ENCODE results near the gene OR52A1. TPM values are rescaled to one million over a fixed set of nuclear protein-coding genes. Genes with fewer than 3 reads are reported as not detected.

OR52A1 gene
- not detected for total RNA-seq
- not detected for total RNA-seq (2013)

DNA sequence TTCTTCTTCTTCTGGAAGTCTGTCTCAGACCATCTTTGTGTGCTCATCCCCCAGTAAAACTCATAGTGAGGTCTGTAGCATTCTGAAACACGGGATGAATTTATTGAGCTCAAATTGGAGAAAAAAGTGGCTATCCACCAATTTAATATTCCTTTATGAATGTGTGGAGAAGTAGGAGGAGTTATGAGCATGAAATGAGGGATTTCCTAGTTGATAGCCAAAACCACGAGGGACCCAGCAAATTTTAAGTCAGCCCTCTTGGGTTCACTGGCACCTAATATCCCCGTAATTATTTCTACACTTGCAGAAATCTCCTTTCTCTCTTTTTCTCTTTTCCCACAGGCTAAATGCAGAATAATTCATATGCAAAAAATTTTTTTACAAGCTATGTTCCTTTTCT is at the start of gene OR52A1:
Gene OR52A1 (minus strand): TSS at position 101 of the 400 bp plus-strand sequence. CDS start 2,388 bp downstream, outside the sequence.
- ATAC-seq (no peak), DNase-seq (no peak)
- Histone ChIP-seq H3K9me3 (ENCODE audit: control insufficient read depth, insufficient read depth, low read length) (no peaks in the 10 kb centered on the region), H3K27ac (ENCODE audit: low read length) (no peak within 1 kb of the TSS), H3K4me3 (ENCODE audit: low read length) (no peak within 1 kb of the TSS), H3K27me3 (ENCODE audit: control insufficient read depth, insufficient read depth, low read length) (no peaks in the 10 kb centered on the region), H3K36me3 (ENCODE audit: control insufficient read depth, insufficient read depth, low read length) (no peaks in the 10 kb centered on the region), H3K4me1 (ENCODE audit: control insufficient read depth, insufficient read depth, low read length) (no peaks in the 10 kb centered on the region)
- no peak within 1 kb of the TSS for H3K4me3 Mint-ChIP-seq
- H3K9me3 Mint-ChIP-seq, result no peaks in the 10 kb centered on the region
- TF ChIP-seq, protein P1, sequence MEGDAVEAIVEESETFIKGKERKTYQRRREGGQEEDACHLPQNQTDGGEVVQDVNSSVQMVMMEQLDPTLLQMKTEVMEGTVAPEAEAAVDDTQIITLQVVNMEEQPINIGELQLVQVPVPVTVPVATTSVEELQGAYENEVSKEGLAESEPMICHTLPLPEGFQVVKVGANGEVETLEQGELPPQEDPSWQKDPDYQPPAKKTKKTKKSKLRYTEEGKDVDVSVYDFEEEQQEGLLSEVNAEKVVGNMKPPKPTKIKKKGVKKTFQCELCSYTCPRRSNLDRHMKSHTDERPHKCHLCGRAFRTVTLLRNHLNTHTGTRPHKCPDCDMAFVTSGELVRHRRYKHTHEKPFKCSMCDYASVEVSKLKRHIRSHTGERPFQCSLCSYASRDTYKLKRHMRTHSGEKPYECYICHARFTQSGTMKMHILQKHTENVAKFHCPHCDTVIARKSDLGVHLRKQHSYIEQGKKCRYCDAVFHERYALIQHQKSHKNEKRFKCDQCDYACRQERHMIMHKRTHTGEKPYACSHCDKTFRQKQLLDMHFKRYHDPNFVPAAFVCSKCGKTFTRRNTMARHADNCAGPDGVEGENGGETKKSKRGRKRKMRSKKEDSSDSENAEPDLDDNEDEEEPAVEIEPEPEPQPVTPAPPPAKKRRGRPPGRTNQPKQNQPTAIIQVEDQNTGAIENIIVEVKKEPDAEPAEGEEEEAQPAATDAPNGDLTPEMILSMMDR (IDR thresholded peaks at IDR 0.05), result no peak
- H3K27me3 Mint-ChIP-seq (ENCODE audit: low read depth in 2 of 2), result no peaks in the 10 kb centered on the region
- H3K36me3 Mint-ChIP-seq, result no peaks in the 10 kb centered on the region
- H3K27ac Mint-ChIP-seq, result no peak within 1 kb of the TSS
- WGBS (ENCODE audit: insufficient coverage), result 76% methylated on average over 3 of the region's 3 CpGs
- intact Hi-C loops (cut with micrococcal nuclease), result no loop called here
- no peaks in the 10 kb centered on the region for H3K4me1 Mint-ChIP-seq

DNA sequence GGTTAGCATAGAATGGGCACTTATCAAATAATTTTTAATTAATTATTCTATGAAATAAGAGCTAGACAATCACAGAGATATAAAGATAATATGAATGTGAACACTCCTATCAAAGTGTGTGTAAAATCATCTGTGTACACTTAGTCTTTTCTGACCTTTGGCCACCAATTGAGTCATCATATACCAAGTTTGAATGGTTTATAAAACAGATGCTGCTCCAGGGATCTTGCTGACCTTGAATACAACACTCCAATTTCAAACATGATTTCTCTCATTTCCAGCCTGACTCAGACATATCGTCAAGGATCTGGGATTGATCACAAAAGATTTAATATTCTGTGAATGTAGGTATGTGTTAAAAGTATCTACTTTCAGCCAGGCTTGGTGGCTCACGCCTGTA is 48.8 kb upstream of the OR52A1 start:
- ATAC-seq, result no peak

DNA sequence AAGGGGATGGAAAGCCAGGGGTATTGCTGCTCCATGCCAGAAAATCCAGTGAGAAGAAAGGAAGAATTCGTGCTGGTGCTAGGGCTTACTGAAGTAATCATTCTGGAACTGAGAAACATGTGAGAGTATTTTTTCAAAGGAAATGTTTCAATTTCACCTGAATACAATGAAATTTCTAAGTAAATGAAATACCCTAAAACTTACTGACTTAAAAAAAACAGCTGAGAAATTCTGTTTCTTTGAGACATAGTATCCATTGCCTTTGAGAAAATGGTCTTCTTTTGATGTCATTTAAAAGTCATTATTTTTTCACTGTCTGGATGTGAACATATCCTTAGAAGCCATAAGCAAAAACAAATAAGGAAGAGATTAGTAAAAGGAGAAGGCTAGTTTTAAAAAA is 46.0 kb upstream of the OR52A1 start, which contains the start of gene OR51V1:
Gene OR51V1 (minus strand): TSS at position 101 of the 400 bp plus-strand sequence. CDS start 0 bp downstream, at position 101.
- Histone ChIP-seq H3K36me3 (ENCODE audit: control insufficient read depth, insufficient read depth, low read length) (no peaks in the 10 kb centered on the region), H3K9me3 (ENCODE audit: control insufficient read depth, insufficient read depth, low read length) (no peaks in the 10 kb centered on the region), H3K4me1 (ENCODE audit: control insufficient read depth, insufficient read depth, low read length) (no peaks in the 10 kb centered on the region), H3K27me3 (ENCODE audit: control insufficient read depth, insufficient read depth, low read length) (no peaks in the 10 kb centered on the region), H3K27ac (ENCODE audit: low read length) (no peak within 1 kb of the TSS), H3K4me3 (ENCODE audit: low read length) (no peak within 1 kb of the TSS)
- no peak for DNase-seq
- ATAC-seq, result no peak
- 57% methylated on average over 1 of the region's 1 CpG for WGBS (ENCODE audit: insufficient coverage)
- Mint-ChIP-seq H3K36me3 (no peaks in the 10 kb centered on the region), H3K9me3 (peaks cover 0 to 2% of the 10 kb centered on the region in 2 donors), H3K27ac (no peak within 1 kb of the TSS), H3K27me3 (ENCODE audit: low read depth in 2 of 2) (peaks cover 0 to 3% of the 10 kb centered on the region in 2 donors), H3K4me3 (no peak within 1 kb of the TSS), H3K4me1 (no peaks in the 10 kb centered on the region)
- intact Hi-C loops (cut with micrococcal nuclease), result no loop called here
- TF ChIP-seq, protein P1 (IDR thresholded peaks at IDR 0.05), result no peak

More for the DNA sequence above, 48.8 kb upstream of the OR52A1 start:
- Mint-ChIP-seq H3K36me3 (no peaks in the 10 kb centered on the region), H3K27ac (no peak overlapping the region), H3K9me3 (peaks cover 0 to 2% of the 10 kb centered on the region in 2 donors), H3K4me3 (no peak overlapping the region), H3K4me1 (no peaks in the 10 kb centered on the region), H3K27me3 (ENCODE audit: low read depth in 2 of 2) (peaks cover 0 to 3% of the 10 kb centered on the region in 2 donors)
- no peaks in the 10 kb centered on the region for H3K9me3 ChIP-seq (ENCODE audit: control insufficient read depth, insufficient read depth, low read length)
- no peaks in the 10 kb centered on the region for H3K4me1 ChIP-seq (ENCODE audit: control insufficient read depth, insufficient read depth, low read length)
- no peak overlapping the region for H3K27ac ChIP-seq (ENCODE audit: low read length)
- intact Hi-C loops (cut with micrococcal nuclease), result no loop called here
- H3K4me3 ChIP-seq (ENCODE audit: low read length), result no peak overlapping the region
- DNase-seq, result no peak
- H3K27me3 ChIP-seq (ENCODE audit: control insufficient read depth, insufficient read depth, low read length), result no peaks in the 10 kb centered on the region
- TF ChIP-seq, protein P1 (IDR thresholded peaks at IDR 0.05), result no peak
- no peaks in the 10 kb centered on the region for H3K36me3 ChIP-seq (ENCODE audit: control insufficient read depth, insufficient read depth, low read length)
- WGBS (ENCODE audit: insufficient coverage), result 87% methylated on average over 2 of the region's 2 CpGs

DNA sequence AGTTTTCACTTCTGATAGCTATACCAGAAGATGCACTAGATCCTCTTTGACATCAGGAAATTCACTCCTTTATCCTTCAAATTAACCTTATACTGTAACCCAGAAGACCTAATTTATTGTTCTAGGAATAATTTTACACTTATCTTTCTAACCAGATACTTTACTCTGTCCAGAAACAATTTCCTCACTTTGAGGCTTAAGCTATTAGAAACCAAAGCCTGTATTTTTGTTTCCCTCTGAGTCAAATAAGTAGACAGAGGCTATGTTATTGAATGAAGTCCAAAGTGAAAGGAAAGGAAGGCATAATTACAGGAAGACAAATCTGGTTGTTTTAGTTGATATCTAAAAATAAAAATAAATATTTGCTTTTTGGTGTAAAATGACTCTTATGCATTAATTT is 43.7 kb upstream of the OR52A1 start:
- Mint-ChIP-seq H3K4me1 (no peaks in the 10 kb centered on the region), H3K4me3 (no peak overlapping the region), H3K9me3 (peaks cover 0 to 2% of the 10 kb centered on the region in 2 donors), H3K27me3 (ENCODE audit: low read depth in 2 of 2) (peaks cover 0 to 3% of the 10 kb centered on the region in 2 donors), H3K27ac (no peak overlapping the region), H3K36me3 (no peaks in the 10 kb centered on the region)
- Histone ChIP-seq H3K9me3 (ENCODE audit: control insufficient read depth, insufficient read depth, low read length) (peaks cover 2% of the 10 kb centered on the region), H3K4me3 (ENCODE audit: low read length) (no peak overlapping the region), H3K4me1 (ENCODE audit: control insufficient read depth, insufficient read depth, low read length) (no peaks in the 10 kb centered on the region), H3K27me3 (ENCODE audit: control insufficient read depth, insufficient read depth, low read length) (no peaks in the 10 kb centered on the region), H3K27ac (ENCODE audit: low read length) (no peak overlapping the region), H3K36me3 (ENCODE audit: control insufficient read depth, insufficient read depth, low read length) (no peaks in the 10 kb centered on the region)
- TF ChIP-seq, protein P1 (IDR thresholded peaks at IDR 0.05), result no peak
- ATAC-seq, result no peak
- intact Hi-C loops (cut with micrococcal nuclease), result no loop called here
- no peak for DNase-seq

All from natural killer cell (primary cell).